Cardiac fibroblast (primary cell): ENCODE measurements around the gene TRAF2.

Source experiments
- DNase-seq, 2 donors: peaks; one replicate each; pipeline versions ENCODE4 v3.0.0 to v3.0.0-alpha.2; 2010; ENCODE audit warnings: low read depth in 2 of 2
- H3K4me3 ChIP-seq, 2 donors: replicated peaks in 1 of 2; 1 replicate in 1 of 2; 2 replicates in 1 of 2; pipeline ENCODE4 v1.5.1; 2011; ENCODE audit warnings: low read depth in 2 of 2, low read length in 2 of 2, mild to moderate bottlenecking in 2 of 2, moderate library complexity in 1 of 2
- CTCF ChIP-seq: IDR thresholded peaks from one replicate; pipeline ENCODE4 v1.5.1; 2011; ENCODE audit warnings: low read depth, mild to moderate bottlenecking, low read length, inconsistent platforms

The TRAF2 gene

GRCh38 chr9:136853596-136854112, 32.7 kb upstream of the TRAF2 start:
- no peak overlapping the region for H3K4me3 ChIP-seq
- no peak for TF ChIP-seq CTCF
- DNase-seq = no peak

- no peak for DNase-seq
- TF ChIP-seq CTCF = no peak
These were observed 32.0 kb upstream of the TRAF2 start for GRCh38 chr9:136854113-136854841.

GRCh38 chr9:136854842-136855460, 31.4 kb upstream of the TRAF2 start:
- TF ChIP-seq CTCF = no peak
- DNase-seq = no peak

More at GRCh38 chr9:136854113-136854841, 32.0 kb upstream of the TRAF2 start:
- H3K4me3 ChIP-seq = no peak overlapping the region

GRCh38 chr9:136855461-136856078, 30.7 kb upstream of the TRAF2 start:
- no peak overlapping the region for H3K4me3 ChIP-seq
- TF ChIP-seq CTCF = no peak
- DNase-seq = no peak

More at GRCh38 chr9:136854842-136855460, 31.4 kb upstream of the TRAF2 start:
- H3K4me3 ChIP-seq = no peak overlapping the region

- TF ChIP-seq CTCF = no peak
- no peak overlapping the region for H3K4me3 ChIP-seq
- DNase-seq = no peak
These were observed 30.2 kb upstream of the TRAF2 start for GRCh38 chr9:136856079-136856476.

GRCh38 chr9:136856541-136857141, 29.7 kb upstream of the TRAF2 start:
- no peak overlapping the region for H3K4me3 ChIP-seq
- no peak for TF ChIP-seq CTCF
- DNase-seq = no peak
